IgD-negative memory B cell (primary cell): Measurements from ENCODE around the gene CCN5. TPM values are rescaled to one million over a fixed set of nuclear protein-coding genes. Genes with fewer than 3 reads are reported as not detected.
"Not testable (repeated sequence)": the region's sequence is repeated elsewhere in the genome, so short reads cannot be mapped to it uniquely, and the experiment has no call there.

ENCODE experiments used
- H3K27ac Mint-ChIP-seq, 3 donors: one replicate each; pipeline ENCODE4 v1.8.0; 2020 to 2022; ENCODE audit warnings: mild to moderate bottlenecking in 3 of 3, mixed read lengths in 3 of 3, moderate library complexity in 1 of 3
- H3K27me3 Mint-ChIP-seq: one replicate; pipeline ENCODE4 v1.8.0; 2021; ENCODE audit warnings: mixed read lengths
- H3K36me3 Mint-ChIP-seq: one replicate; pipeline ENCODE4 v1.8.0; 2020; ENCODE audit warnings: mild to moderate bottlenecking, mixed read lengths
- H3K4me1 Mint-ChIP-seq, 3 donors: one replicate each; pipeline ENCODE4 v1.8.0; 2020 to 2022; ENCODE audit warnings: mixed read lengths in 3 of 3, mild to moderate bottlenecking in 1 of 3
- H3K4me3 Mint-ChIP-seq, 4 donors: one replicate each; pipeline ENCODE4 v1.8.0; 2020 to 2022; ENCODE audit warnings: mild to moderate bottlenecking in 4 of 4, mixed read lengths in 4 of 4, moderate library complexity in 3 of 4
- H3K9me3 Mint-ChIP-seq, 3 donors: one replicate each; pipeline ENCODE4 v1.8.0; 2020 to 2021; ENCODE audit warnings: mixed read lengths in 3 of 3, mild to moderate bottlenecking in 1 of 3
- polyA plus RNA-seq: library from polyadenylated mRNA; unstranded; fragments of 300-500 nt; fragmentation: Illumina TruSeq; gene quantifications from one replicate; pipeline ENCODE4 v1.2.3, GENCODE V29; 2021

Gene CCN5, protein sequence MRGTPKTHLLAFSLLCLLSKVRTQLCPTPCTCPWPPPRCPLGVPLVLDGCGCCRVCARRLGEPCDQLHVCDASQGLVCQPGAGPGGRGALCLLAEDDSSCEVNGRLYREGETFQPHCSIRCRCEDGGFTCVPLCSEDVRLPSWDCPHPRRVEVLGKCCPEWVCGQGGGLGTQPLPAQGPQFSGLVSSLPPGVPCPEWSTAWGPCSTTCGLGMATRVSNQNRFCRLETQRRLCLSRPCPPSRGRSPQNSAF
- polyA plus RNA-seq: not detected

DNA sequence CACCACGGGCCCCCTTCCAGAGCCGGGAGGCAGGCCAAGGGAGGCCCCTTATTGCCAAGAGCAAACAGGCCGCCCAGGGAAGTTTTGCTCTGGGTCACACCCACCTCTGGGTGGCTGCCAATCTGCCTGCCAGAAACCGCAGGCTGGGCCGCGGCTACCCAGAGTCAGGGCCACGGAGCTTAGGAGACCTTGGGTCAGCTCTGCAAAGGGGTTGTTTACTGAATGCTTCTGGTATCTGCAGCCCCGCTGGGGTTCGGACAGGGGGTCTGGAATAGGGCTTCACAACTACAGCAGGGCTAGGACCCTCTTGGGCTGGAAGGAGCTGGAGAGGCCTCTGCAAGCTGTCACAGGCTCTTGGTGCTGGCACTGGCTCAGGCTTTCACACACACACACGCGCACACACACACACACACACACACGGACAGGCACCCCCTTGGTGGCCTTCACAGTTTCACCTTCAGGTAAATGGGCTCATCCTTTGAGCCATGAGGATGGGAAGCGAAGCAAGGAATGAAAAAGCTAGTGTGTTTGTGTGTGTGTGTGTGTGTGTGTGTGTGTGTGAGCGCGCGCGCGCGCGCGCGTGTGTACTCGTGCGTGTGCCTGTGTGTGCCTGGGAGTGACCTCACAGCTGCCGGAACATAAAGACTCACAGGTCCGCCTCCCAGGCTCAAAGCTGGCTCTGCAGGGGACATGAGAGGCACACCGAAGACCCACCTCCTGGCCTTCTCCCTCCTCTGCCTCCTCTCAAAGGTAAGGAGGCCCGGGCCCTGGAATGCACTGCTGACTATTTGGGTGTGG is at the start of gene CCN5:
CCN5 (plus strand) TSS at position 669 of the 798 bp plus-strand sequence; CDS start at position 691, 22 bp downstream.
- peaks cover 0 to 3% (median 0%) of the 10 kb centered on the region in 3 donors for H3K9me3 Mint-ChIP-seq
- peak within 1 kb of the TSS in 1 of 3 donors; percentile 84 for H3K27ac Mint-ChIP-seq
- H3K27me3 Mint-ChIP-seq: peaks cover 2% of the 10 kb centered on the region
- H3K4me3 Mint-ChIP-seq: no peak within 1 kb of the TSS
- H3K36me3 Mint-ChIP-seq: peaks cover 4% of the 10 kb centered on the region
- H3K4me1 Mint-ChIP-seq: no peaks in the 10 kb centered on the region

DNA sequence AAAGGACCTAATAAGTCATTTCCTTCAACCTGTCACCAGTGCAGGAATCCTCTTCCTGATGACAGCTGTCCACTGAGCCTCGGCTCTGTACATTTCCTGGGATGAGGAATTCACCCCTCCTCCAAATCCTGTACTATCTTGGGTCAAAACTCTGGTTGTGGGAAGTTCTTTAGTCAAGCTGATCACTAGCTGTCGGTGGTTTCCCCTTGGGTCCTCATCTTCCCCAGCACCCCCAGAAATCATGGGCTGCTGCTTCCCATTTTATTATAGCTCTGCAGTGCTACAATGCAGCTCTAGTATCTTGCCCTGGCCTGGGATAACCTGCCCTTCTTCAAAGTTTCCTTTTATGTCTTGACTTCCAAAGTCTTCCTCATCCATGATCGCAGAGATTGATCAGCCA is 49.1 kb upstream of the CCN5 start:
- Mint-ChIP-seq H3K4me3 (no peak overlapping the region), H3K9me3 (no peaks in the 10 kb centered on the region), H3K4me1 (peaks cover 0 to 4% (median under 1%) of the 10 kb centered on the region in 3 donors), H3K27me3 (no peaks in the 10 kb centered on the region), H3K27ac (no peak overlapping the region), H3K36me3 (peaks cover 1% of the 10 kb centered on the region)

DNA sequence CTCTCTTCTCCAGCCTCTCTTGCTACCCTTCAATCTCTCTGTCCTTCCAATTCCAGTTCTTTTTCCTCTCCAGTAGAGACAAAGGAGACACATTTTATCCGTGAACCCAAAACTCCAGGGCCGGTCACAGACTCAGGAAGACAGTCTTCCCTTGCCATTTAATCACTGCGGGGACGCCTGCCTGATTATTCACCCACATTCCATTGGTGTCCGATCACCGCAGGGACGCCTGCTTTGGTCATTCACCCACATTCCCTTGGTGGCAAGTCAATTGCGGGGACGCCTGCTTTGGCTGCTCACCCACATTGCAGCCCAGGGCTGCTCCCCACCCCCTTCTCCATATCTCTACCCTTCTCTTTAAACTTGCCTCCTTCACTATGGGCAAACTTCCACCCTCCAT is 44.3 kb upstream of the CCN5 start:
- peak overlapping the region in 1 of 3 donors; percentile 91 for H3K27ac Mint-ChIP-seq
- H3K4me1 Mint-ChIP-seq: peaks cover 7 to 15% (median 13%) of the 10 kb centered on the region in 3 donors
- not testable (repeated sequence) for H3K36me3 Mint-ChIP-seq, H3K9me3 Mint-ChIP-seq, H3K27me3 Mint-ChIP-seq
- peak overlapping the region in 3 of 4 donors; percentile 33 to 88 (median 68) for H3K4me3 Mint-ChIP-seq

DNA sequence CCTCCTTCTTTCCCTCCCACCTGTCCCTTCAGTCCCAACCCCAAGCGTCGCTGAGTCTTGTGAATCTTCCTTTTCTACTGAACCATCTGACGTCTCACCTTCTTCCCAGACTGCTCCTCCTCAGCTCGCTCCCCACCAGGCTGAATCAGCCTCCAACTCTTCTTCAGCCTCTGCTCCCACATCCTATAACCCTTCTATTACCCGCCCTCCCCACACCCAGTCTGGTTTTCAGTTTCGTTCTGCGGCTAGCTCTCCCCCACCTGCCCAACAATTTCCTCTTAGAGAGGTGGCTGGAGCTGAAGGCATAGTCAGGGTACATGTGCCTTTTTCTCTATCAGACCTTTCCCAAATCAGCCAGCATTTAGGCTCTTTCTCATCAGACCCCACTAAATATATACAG is 43.6 kb upstream of the CCN5 start:
- H3K9me3 Mint-ChIP-seq, H3K36me3 Mint-ChIP-seq, H3K27me3 Mint-ChIP-seq: not testable (repeated sequence)
- Mint-ChIP-seq H3K4me3 (peak overlapping the region in 3 of 4 donors; percentile 68 to 92 (median 88)), H3K4me1 (peaks cover 7 to 15% (median 13%) of the 10 kb centered on the region in 3 donors), H3K27ac (peak overlapping the region in 1 of 3 donors; percentile 91)

DNA sequence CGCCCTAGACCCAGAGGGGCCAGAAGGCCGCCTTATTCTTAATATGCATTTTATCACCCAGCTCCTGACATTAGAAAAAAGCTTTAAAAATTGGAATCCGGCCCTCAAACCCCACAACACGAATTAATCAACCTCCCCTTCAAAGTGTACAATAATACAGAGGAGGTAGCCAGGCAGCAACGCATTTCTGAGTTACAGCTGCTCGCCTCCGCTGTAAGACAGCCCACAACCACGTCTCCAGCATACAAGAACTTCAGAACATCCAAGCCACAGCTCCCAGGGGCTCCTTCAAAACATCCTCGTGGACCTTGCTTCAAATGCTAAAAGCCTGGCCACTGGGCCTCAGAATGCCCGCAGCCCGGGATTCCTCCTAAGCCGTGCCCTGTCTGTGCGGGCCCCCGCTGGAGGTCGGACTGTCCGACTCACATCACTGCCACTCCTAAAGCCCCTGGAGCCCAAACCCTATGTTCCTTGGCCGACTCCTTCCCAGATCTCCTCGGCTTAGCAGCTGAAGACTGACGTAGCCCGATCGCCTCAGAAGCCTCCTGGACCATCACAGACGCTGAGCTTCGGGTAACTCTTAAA is 42.8 kb upstream of the CCN5 start:
- peaks cover 7 to 15% (median 13%) of the 10 kb centered on the region in 3 donors for H3K4me1 Mint-ChIP-seq
- not testable (repeated sequence) for H3K9me3 Mint-ChIP-seq, H3K27me3 Mint-ChIP-seq, H3K36me3 Mint-ChIP-seq, H3K4me3 Mint-ChIP-seq
- H3K27ac Mint-ChIP-seq: peak overlapping the region in 1 of 3 donors; percentile 91

DNA sequence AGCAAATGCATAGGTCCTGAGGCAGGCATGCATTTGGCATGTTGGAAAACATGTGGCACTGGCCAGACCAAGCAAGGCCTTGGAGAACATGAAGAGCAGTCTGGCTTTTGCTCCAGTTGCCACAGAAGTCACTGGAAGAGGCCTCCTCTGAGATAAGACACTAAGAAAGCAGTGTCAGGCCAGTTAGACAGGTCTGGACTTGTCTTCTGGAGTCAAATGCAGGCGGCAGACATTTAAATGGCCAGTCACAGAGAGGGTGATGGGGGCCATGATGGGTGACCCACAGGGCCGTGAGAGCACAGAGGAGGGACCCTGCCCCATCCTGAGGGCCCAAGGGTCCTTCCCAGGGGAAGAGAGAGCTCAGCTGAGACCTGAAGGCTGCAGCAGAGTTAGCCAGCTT is 36.9 kb upstream of the CCN5 start:
- Mint-ChIP-seq H3K27me3 (no peaks in the 10 kb centered on the region), H3K9me3 (no peaks in the 10 kb centered on the region), H3K4me3 (no peak overlapping the region), H3K27ac (no peak overlapping the region), H3K4me1 (peaks cover 0 to 2% (median 0%) of the 10 kb centered on the region in 3 donors), H3K36me3 (peaks cover 2% of the 10 kb centered on the region)

DNA sequence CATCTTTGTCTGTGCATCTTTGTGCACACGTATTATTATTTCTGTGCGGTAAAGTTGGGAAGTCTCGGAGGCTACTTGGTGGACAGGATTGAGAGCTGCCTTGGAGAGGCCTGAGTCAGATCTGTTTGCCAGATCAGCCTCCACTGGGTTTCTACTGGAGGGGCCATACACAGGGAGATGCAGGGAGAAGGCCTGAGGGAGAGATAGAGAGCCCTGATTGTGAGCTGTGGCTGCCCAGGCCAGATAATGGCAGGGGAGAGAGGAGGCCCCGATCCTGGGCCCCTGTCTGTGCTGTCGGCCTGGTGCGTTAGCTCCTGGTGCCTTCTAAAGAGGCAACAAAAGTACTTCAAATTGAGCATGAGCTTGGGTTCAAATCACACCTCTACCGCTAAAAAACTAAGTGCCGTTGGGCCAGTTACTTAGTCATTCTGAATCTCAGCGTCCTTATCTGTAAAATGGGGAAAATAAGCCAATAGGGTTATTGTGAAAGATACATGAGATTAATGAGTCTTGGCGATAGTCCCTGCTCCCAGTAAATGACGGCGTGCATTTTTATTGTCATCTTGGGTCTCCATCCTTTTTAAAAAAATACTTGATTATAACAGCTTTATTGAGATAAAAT is 36.1 kb upstream of the CCN5 start:
- Mint-ChIP-seq H3K4me3 (no peak overlapping the region), H3K36me3 (peaks cover 2% of the 10 kb centered on the region), H3K9me3 (peaks cover 0 to under 1% (median 0%) of the 10 kb centered on the region in 3 donors), H3K4me1 (peaks cover 2 to 6% (median 5%) of the 10 kb centered on the region in 3 donors), H3K27me3 (peaks cover 2% of the 10 kb centered on the region), H3K27ac (no peak overlapping the region)

DNA sequence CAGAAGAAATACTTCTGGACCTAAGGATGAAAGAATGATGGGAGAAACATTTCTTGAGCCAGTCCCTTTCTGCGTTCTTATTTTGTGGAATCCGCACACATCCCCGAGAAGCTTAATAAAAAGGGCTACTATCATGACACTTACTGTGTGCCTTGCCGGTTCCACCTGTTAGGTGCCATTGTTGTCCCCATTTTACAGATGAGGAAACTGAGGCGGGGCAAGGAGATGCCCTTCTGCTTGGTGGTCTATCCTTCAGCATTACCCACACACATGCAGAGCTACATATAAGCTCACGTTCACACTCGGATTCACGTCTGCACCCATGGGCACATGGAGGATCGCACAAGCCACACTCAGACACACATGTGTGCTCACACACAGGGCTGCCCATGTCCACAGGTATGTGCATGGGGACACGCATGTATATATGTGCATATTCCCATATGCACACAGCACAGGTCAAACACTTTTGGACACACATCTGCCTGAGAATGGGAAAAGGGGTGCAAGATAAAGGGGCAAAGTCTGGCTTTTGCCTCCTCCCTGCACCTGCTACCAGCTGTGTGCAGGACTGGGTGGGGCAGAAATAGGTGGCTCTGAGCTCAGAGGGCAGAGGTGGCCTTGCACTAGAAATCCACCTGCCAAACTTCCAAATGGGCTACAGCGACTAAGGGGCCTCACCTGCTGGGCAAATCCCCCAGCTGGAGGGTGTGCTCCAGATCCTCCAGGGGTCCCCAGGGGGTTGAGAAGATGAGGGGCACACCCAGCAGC is 33.2 kb upstream of the CCN5 start:
- H3K4me3 Mint-ChIP-seq: no peak overlapping the region
- H3K9me3 Mint-ChIP-seq: peaks cover 0 to 1% (median 0%) of the 10 kb centered on the region in 3 donors

DNA sequence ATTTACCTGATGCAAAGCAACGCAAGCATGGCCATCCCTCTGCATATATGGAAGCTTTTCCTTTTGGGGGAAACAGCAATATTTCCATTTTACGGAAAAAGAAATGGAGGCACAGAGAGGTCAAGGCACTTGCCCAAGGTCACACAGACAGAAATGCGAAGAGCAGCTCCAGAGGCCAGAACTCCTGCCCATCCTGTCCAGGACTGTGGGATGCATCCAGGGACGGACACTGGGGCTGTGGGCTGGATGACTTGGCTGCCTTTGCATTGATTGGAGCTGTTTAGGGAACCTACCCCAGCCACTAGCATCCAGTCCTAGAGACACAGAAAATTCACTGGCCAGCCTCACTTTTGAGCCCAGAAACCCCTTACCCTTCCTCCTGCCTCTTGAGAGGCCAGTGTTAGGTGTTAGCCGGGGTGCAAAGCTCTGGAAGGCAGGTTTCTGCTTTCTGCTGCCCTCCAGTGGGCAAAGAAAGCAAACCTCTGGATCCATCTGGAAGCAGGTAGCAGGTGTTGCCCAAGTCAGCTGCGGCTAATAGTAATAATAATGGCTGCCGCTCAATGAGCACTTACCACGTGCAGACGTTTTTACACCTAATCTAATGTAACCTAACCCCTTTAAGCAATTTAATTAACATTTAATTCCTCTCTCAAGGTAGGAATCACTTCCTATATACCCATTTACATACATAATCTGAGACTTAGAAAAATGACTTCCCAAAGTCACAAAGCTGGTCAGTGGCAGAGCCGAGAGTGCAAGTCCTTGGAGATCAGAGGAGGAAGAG is 31.7 kb upstream of the CCN5 start:
- H3K36me3 Mint-ChIP-seq: peaks cover 2% of the 10 kb centered on the region
- peaks cover 0 to 1% (median 0%) of the 10 kb centered on the region in 3 donors for H3K9me3 Mint-ChIP-seq
- peak overlapping the region in 1 of 4 donors; percentile 89 for H3K4me3 Mint-ChIP-seq
- peaks cover 2 to 13% (median 5%) of the 10 kb centered on the region in 3 donors for H3K4me1 Mint-ChIP-seq
- H3K27ac Mint-ChIP-seq: peak overlapping the region in 1 of 3 donors; percentile 68
- peaks cover 2% of the 10 kb centered on the region for H3K27me3 Mint-ChIP-seq

More for the DNA sequence above, 33.2 kb upstream of the CCN5 start:
- Mint-ChIP-seq H3K4me1 (peaks cover 2 to 13% (median 5%) of the 10 kb centered on the region in 3 donors), H3K27me3 (peaks cover 2% of the 10 kb centered on the region), H3K27ac (no peak overlapping the region), H3K36me3 (peaks cover 2% of the 10 kb centered on the region)

DNA sequence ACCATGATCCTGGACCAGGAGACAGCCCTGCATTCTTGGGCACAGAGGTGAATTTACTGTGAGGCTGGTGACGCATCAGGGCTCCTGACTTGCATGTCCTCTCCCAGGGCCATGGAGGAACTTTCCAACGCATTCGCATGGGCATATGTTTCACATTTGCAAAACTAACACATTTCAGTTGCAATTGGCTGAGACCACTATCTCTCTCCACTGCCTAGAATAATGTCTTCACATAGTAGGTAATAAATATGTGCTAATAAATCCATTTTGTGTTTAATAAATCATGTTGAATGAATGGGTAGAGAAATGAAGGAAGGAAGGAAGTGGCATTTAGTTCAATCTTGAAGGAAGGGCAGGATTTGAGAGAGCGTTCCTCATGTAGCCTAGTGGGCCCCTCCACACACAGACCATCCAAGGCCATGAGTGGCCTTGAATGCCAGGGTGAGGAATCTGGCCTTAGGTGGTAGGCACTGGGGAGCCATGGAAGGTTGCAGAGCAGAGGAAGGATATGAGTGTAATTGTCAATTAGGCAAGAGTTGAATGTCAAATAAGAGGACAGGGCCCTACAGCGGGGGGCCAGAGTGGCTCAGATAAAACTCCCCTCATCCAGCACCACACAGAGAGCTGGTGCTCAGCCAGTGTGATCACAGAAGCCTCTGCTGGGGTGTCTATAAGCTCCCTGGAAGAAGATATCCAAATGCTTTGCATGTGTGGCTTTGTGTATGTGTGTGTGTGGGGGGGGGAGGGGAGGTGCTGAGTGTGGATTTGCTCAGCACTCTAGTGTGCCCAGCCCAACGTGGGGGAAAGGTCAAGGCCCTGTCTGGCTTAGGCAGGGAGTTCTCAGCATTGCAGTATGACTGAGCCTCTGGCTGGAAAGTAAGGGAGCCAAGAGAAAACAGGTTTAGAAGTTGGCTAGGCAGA is 30.9 kb upstream of the CCN5 start:
- H3K27me3 Mint-ChIP-seq: peaks cover 2% of the 10 kb centered on the region
- H3K4me3 Mint-ChIP-seq: peak overlapping the region in 1 of 4 donors; percentile 89
- H3K9me3 Mint-ChIP-seq: peaks cover 0 to 1% (median 0%) of the 10 kb centered on the region in 3 donors
- peaks cover 2 to 13% (median 5%) of the 10 kb centered on the region in 3 donors for H3K4me1 Mint-ChIP-seq
- H3K36me3 Mint-ChIP-seq: peaks cover 2% of the 10 kb centered on the region
- H3K27ac Mint-ChIP-seq: peak overlapping the region in 2 of 3 donors; percentile 58 to 68

DNA sequence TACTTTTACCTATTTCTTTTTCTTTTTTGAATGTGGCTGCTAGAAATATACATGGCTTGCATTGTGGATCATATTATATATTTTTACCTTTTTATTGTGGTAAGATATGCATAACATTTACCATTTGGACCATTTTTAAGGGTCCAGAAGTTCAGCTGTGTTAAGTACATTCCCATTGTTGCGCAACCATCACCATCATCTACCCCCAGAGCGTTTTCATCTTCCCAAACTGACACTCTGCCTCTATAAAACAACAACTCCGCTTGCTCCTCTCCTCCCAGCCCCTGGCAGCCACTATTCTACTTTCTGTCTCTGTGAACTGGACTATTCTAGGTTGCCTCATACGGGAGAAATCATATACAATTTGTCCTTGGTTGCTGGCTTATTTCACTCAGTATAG is 28.2 kb upstream of the CCN5 start:
- Mint-ChIP-seq H3K36me3 (peaks cover 2% of the 10 kb centered on the region), H3K4me1 (peaks cover 2 to 12% (median 5%) of the 10 kb centered on the region in 3 donors), H3K27me3 (peaks cover 3% of the 10 kb centered on the region), H3K4me3 (no peak overlapping the region), H3K9me3 (peaks cover 0 to 4% (median 2%) of the 10 kb centered on the region in 3 donors), H3K27ac (no peak overlapping the region)

DNA sequence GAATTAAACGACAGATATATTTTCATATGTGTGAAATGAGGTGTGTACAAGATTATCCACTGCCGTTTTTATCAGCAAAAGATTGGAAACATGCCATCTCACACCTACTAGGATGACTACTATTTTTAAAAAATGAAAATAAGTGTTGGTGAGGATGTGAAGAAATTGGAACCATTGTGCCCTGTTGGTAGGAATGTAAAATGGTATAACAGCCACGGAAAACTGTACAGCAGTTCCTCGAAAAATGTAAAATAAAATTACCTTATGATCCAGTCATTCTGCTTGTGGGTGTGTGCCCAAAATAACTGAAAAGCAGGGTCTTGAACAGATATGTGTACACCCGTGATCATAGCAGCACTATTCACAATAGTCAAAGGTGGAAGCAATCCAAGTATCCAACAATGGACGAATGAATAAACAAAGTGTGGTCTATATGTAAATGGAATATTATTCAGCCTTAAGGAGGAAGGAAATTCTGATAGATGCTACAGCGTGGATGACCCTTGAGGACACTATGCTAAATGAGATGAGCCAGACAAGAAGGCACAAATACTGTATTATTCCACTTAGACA is 27.0 kb upstream of the CCN5 start:
- Mint-ChIP-seq H3K27ac (no peak overlapping the region), H3K9me3 (peaks cover 0 to 4% (median 3%) of the 10 kb centered on the region in 3 donors), H3K36me3 (peaks cover 3% of the 10 kb centered on the region), H3K27me3 (peaks cover 4% of the 10 kb centered on the region), H3K4me3 (no peak overlapping the region), H3K4me1 (peaks cover 2 to 11% (median 5%) of the 10 kb centered on the region in 3 donors)
